ENCODE results near the gene TTC38. TPM values are rescaled to one million over a fixed set of nuclear protein-coding genes. Genes with fewer than 3 reads are reported as not detected.

Gene TTC38
- 10 to 100 TPM; 30.4 to 58.3 (median 43.1) TPM for total RNA-seq

- H3K4me1 ChIP-seq, result peaks cover 10 to 20% of the 10 kb centered on the region in 2 donors
- intact Hi-C loops (cut with DNase I; ENCODE audit: low total_unique reads), result loop anchor here (1.0 to 2.0 kb wide), 2 partner anchors 17 to 29 kb away; partner anchors contain the start of genes CDPF1 and GTSE1
Observed at GRCh38 chr22:46267431-46268279, at the start of gene TTC38. Gene TTC38, plus strand, starts transcription at chr22:46268008. Its CDS starts 32 bp downstream, at chr22:46268040.

DNA sequence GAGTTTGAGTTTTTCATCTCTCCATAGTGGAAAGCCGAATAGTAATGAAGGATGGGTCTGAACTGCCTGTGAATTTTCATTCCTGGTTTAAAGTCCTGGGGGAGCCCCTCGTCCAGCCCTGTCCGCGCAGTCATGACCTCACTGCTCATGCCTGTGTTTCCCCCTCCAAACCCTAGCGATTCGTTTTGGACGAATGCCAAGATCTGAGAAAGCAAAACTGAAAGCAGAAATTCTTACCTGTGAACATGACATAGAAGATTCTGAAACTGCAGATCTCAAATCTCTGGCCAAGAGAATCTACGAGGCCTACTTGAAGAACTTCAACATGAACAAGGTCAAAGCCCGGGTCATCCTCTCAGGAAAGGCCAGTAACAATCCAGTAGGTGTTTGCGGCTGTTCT is 48.2 kb upstream of the TTC38 start:
- peaks cover 0 to 70% of the 10 kb centered on the region in 2 donors for H3K36me3 ChIP-seq
- in situ Hi-C loops (cut with MboI; ENCODE audit: low sequenced_read_pairs in 4 of 4), result no loop called here
- H3K9me3 ChIP-seq, result no peaks in the 10 kb centered on the region

More at GRCh38 chr22:46267431-46268279, at the start of gene TTC38:
- ATAC-seq (peak; percentile 95 to 96), DNase-seq (peak; percentile 90 to 96)
- Histone ChIP-seq H3K27ac (peak within 1 kb of the TSS; percentile 89 to 97 (median 92)), H3K27me3 (no peaks in the 10 kb centered on the region), H3K4me3 (peak within 1 kb of the TSS; percentile 75 to 99 (median 80)), H3K36me3 (peaks cover 0 to 12% of the 10 kb centered on the region in 2 donors), H3K9me3 (no peaks in the 10 kb centered on the region)
- TF ChIP-seq POLR2A (IDR thresholded peaks at IDR 0.05) (peak; percentile 62 to 71), CTCF (IDR thresholded peaks at IDR 0.05 in 4 of 5, conservative IDR thresholded peaks at IDR 0.05 in 1 of 5) (no peak)
- in situ Hi-C loops (cut with MboI; ENCODE audit: low sequenced_read_pairs in 4 of 4), result no loop called here

GRCh38 chr22:46220921-46221320 is 46.9 kb upstream of the TTC38 start:
- Histone ChIP-seq H3K4me3 (no peak overlapping the region), H3K27ac (no peak overlapping the region), H3K27me3 (no peaks in the 10 kb centered on the region), H3K9me3 (no peaks in the 10 kb centered on the region), H3K36me3 (peaks cover 0 to 67% of the 10 kb centered on the region in 2 donors), H3K4me1 (no peaks in the 10 kb centered on the region)
- no peak for TF ChIP-seq POLR2A (IDR thresholded peaks at IDR 0.05)
- ATAC-seq (no peak), DNase-seq (no peak)
- intact Hi-C loops (cut with DNase I; ENCODE audit: low total_unique reads) (no loop called here), in situ Hi-C loops (cut with MboI; ENCODE audit: low sequenced_read_pairs in 4 of 4) (no loop called here)

More for the DNA sequence above, 48.2 kb upstream of the TTC38 start:
- ATAC-seq (no peak), DNase-seq (no peak)
- Histone ChIP-seq H3K4me3 (no peak overlapping the region), H3K27ac (no peak overlapping the region), H3K27me3 (no peaks in the 10 kb centered on the region), H3K4me1 (no peaks in the 10 kb centered on the region)
- intact Hi-C loops (cut with DNase I; ENCODE audit: low total_unique reads), result no loop called here
- no peak for TF ChIP-seq POLR2A (IDR thresholded peaks at IDR 0.05)
- TF ChIP-seq CTCF (IDR thresholded peaks at IDR 0.05 in 4 of 5, conservative IDR thresholded peaks at IDR 0.05 in 1 of 5), result no peak

- DNase-seq (no peak), ATAC-seq (no peak)
- Histone ChIP-seq H3K27ac (no peak overlapping the region), H3K27me3 (no peaks in the 10 kb centered on the region), H3K4me3 (no peak overlapping the region), H3K4me1 (no peaks in the 10 kb centered on the region), H3K9me3 (no peaks in the 10 kb centered on the region), H3K36me3 (peaks cover 0 to 43% of the 10 kb centered on the region in 2 donors)
- TF ChIP-seq CTCF (IDR thresholded peaks at IDR 0.05 in 4 of 5, conservative IDR thresholded peaks at IDR 0.05 in 1 of 5) (no peak), POLR2A (IDR thresholded peaks at IDR 0.05) (no peak)
- in situ Hi-C loops (cut with MboI; ENCODE audit: low sequenced_read_pairs in 4 of 4), result no loop called here
- intact Hi-C loops (cut with DNase I; ENCODE audit: low total_unique reads), result no loop called here
Observed at GRCh38 chr22:46224044-46224897, 43.5 kb upstream of the TTC38 start.

GRCh38 chr22:46224898-46225290 is 42.9 kb upstream of the TTC38 start:
- DNase-seq (no peak), ATAC-seq (no peak)
- Histone ChIP-seq H3K27me3 (no peaks in the 10 kb centered on the region), H3K4me1 (no peaks in the 10 kb centered on the region), H3K4me3 (no peak overlapping the region), H3K9me3 (no peaks in the 10 kb centered on the region), H3K27ac (no peak overlapping the region), H3K36me3 (peaks cover 0 to 37% of the 10 kb centered on the region in 2 donors)
- in situ Hi-C loops (cut with MboI; ENCODE audit: low sequenced_read_pairs in 4 of 4) (no loop called here), intact Hi-C loops (cut with DNase I; ENCODE audit: low total_unique reads) (no loop called here)
- no peak for TF ChIP-seq CTCF (IDR thresholded peaks at IDR 0.05 in 4 of 5, conservative IDR thresholded peaks at IDR 0.05 in 1 of 5)
- TF ChIP-seq POLR2A (IDR thresholded peaks at IDR 0.05), result no peak

All from gastrocnemius medialis (tissue), 4 donors.